RWPE2 (cell line): ENCODE results near the gene ARHGEF7.

Source experiments
- ATAC-seq: fragments of 200-7000 bp; cut with Tn5 transposase; 3 replicates; pipeline ENCODE4 v1.9.1; 2021; ENCODE audit warnings: low read depth
- DNase-seq: peaks from one replicate; pipeline ENCODE4 v3.0.0-alpha.2; 2020; ENCODE audit warnings: low spot score
- H3K27ac ChIP-seq: fragments of 450-650 bp; 2 replicates; pipeline ENCODE4 v1.5.1; 2017; ENCODE audit warnings: mild to moderate bottlenecking; ENCODE audit not compliant: poor library complexity, severe bottlenecking
- H3K27me3 ChIP-seq: fragments of 250-450 bp; sonication (Bioruptor Pico); 2 replicates; pipeline ENCODE4 v1.5.1; 2021; ENCODE audit warnings: mild to moderate bottlenecking, moderate library complexity; ENCODE audit not compliant: insufficient read depth, poor library complexity, severe bottlenecking
- H3K36me3 ChIP-seq: fragments of 250-450 bp; sonication (Bioruptor Pico); 2 replicates; pipeline ENCODE4 v1.5.1; 2020; ENCODE audit warnings: low read depth, mild to moderate bottlenecking, moderate library complexity
- H3K4me1 ChIP-seq: fragments of 250-450 bp; sonication (Bioruptor Pico); 2 replicates; pipeline ENCODE4 v1.5.1; 2021; ENCODE audit warnings: mild to moderate bottlenecking, moderate library complexity; ENCODE audit not compliant: insufficient read depth, poor library complexity, severe bottlenecking
- H3K4me3 ChIP-seq: fragments of 250-450 bp; sonication (Bioruptor Pico); 2 replicates; pipeline ENCODE4 v1.5.1; 2021; ENCODE audit warnings: mild to moderate bottlenecking, moderate library complexity; ENCODE audit not compliant: severe bottlenecking
- H3K9me3 ChIP-seq: fragments of 250-450 bp; sonication (Bioruptor Pico); 2 replicates; pipeline ENCODE4 v1.5.1; 2021; ENCODE audit warnings: mild to moderate bottlenecking, moderate library complexity; ENCODE audit not compliant: severe bottlenecking
- CTCF ChIP-seq: fragments of 450-650 bp; IDR thresholded peaks from one replicate; pipeline ENCODE4 v1.5.1; 2017; ENCODE audit warnings: mild to moderate bottlenecking, moderate library complexity; ENCODE audit not compliant: poor library complexity, severe bottlenecking

ARHGEF7 gene

GRCh38 chr13:111160648-111161047 lies 45.5 kb downstream of the ARHGEF7 start:
- Histone ChIP-seq H3K4me1 (peaks cover 3% of the 10 kb centered on the region), H3K9me3 (no peaks in the 10 kb centered on the region), H3K27me3 (no peaks in the 10 kb centered on the region), H3K4me3 (no peak overlapping the region), H3K27ac (no peak overlapping the region), H3K36me3 (peaks cover 27% of the 10 kb centered on the region)
- DNase-seq (no peak), ATAC-seq (no peak)
- no peak for TF ChIP-seq CTCF

GRCh38 chr13:111161601-111162600 lies 46.8 kb downstream of the ARHGEF7 start:
- Histone ChIP-seq H3K4me3 (no peak overlapping the region), H3K36me3 (peaks cover 27% of the 10 kb centered on the region), H3K27ac (no peak overlapping the region), H3K27me3 (no peaks in the 10 kb centered on the region), H3K4me1 (no peaks in the 10 kb centered on the region), H3K9me3 (no peaks in the 10 kb centered on the region)
- ATAC-seq (no peak), DNase-seq (no peak)
- no peak for TF ChIP-seq CTCF

- DNase-seq (no peak), ATAC-seq (no peak)
- no peaks in the 10 kb centered on the region for H3K9me3 ChIP-seq
- no peak overlapping the region for H3K27ac ChIP-seq
- no peak for TF ChIP-seq CTCF
- H3K27me3 ChIP-seq: no peaks in the 10 kb centered on the region
- H3K36me3 ChIP-seq: peaks cover 20% of the 10 kb centered on the region
- H3K4me3 ChIP-seq: no peak overlapping the region
- no peaks in the 10 kb centered on the region for H3K4me1 ChIP-seq
These were observed 50.3 kb downstream of the ARHGEF7 start for GRCh38 chr13:111165241-111166010.

GRCh38 chr13:111166882-111167675 lies 52.0 kb downstream of the ARHGEF7 start:
- no peak for ATAC-seq
- TF ChIP-seq CTCF: no peak
- Histone ChIP-seq H3K4me1 (no peaks in the 10 kb centered on the region), H3K4me3 (no peak overlapping the region), H3K27me3 (no peaks in the 10 kb centered on the region), H3K9me3 (no peaks in the 10 kb centered on the region), H3K36me3 (peaks cover 10% of the 10 kb centered on the region), H3K27ac (no peak overlapping the region)
- DNase-seq: no peak
